Caki2 (cell line): ENCODE results near the gene RAB3IL1. TPM values are rescaled to one million over a fixed set of nuclear protein-coding genes. Genes with fewer than 3 reads are reported as not detected.

Experiments used
- DNase-seq: peaks from one replicate; pipeline ENCODE4 v3.0.0-alpha.2; 2015; ENCODE audit warnings: low read depth
- in situ Hi-C: cut with HindIII; loops from 2 replicates; pipeline ENCODE4 v1.10.0; 2016; ENCODE audit warnings: low sequenced_read_pairs, low pct_unique_long_range_greater_than_20kb, mixed read lengths
- total RNA-seq: library from RNA; depleted of rRNA; stranded (reverse); fragments of >200 nt; shearing (Covaris generic); gene quantifications from 2 replicates; pipeline ENCODE4 v1.2.3, GENCODE V29; 2014; ENCODE audit warnings: low replicate concordance

Gene RAB3IL1
- total RNA-seq, 1 experiment from 2014 or later: 9.6 TPM

DNA sequence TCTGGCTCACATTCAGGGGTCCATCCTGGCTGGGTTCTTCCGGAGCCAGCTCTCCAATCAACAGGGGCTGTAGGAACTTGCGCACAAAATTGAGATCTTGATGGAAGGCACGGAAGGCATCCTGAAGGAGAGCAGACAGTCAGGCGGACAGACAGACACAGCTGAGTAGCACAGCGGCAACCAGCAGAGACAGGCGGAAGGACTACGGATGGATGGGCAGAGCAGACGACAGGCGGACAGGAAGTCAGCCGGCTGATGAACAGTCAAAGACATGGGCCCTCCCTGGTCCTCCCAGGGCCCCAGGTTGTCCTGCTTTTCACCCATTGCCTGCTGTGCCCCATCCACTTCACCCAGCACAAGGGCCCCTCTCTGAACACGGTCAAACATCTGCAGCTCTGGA is 37.3 kb downstream of the RAB3IL1 start:
- DNase-seq: no peak
- in situ Hi-C loops: no loop called here

DNA sequence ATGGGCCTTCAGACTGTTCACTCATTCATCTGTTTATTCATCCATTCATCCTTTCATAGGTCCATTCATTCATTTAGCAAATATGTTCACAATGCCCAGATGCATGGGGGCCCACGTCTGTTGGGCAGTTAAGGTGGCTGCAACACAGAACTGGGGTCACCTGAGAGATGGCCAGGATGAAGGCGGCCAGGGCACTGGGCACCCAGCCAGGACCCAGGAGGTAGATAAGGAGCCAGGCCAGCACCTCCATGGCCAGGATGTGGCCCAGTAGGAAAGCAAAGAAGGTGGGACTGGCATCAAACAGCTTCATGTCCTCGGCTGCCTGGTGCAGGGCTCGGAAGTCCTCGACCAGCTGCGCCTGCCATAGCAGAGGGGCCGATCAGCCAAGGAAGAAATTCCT is 38.2 kb downstream of the RAB3IL1 start:
- in situ Hi-C loops: no loop called here
- DNase-seq: no peak

DNA sequence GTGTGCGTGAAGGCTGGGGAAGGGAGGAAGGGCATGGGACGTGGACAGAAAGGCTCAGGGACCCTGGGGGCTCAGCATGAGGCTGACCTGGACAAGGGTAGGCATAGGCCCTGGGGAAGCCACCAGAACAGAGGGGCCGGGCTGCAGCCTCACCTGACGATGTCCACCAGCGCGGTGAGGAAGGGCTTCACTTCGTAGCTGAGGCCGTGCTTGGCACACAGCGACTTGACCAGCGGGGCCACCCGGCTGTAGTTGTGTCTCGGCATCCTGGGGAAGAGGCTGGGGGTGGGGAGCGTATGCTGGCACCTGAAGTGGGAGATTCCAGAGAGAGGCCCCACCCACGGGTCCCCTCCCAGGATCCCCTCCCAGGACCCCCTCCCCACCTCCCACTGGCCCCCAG is 41.7 kb downstream of the RAB3IL1 start:
- no peak for DNase-seq
- in situ Hi-C loops: no loop called here

DNA sequence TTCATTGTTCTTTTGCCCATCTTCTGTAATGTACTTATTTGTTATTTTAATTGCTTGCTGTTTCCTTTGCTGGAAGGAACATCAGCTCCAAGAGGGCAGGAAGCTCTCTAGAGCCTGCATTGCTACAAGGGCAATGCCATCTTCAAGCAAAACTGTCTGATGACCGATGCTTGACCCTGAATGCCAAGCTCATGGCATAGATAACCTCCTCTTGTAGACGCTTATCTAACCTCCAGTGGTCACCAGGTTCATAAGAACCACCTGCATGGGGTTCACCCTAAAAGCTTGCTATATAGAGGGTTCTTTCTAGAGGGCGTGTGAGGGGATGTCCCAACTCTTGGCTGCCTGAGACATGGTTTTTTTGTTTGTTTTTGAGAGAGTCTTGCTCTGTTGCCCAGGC is 42.5 kb downstream of the RAB3IL1 start:
- in situ Hi-C loops: no loop called here
- no peak for DNase-seq

DNA sequence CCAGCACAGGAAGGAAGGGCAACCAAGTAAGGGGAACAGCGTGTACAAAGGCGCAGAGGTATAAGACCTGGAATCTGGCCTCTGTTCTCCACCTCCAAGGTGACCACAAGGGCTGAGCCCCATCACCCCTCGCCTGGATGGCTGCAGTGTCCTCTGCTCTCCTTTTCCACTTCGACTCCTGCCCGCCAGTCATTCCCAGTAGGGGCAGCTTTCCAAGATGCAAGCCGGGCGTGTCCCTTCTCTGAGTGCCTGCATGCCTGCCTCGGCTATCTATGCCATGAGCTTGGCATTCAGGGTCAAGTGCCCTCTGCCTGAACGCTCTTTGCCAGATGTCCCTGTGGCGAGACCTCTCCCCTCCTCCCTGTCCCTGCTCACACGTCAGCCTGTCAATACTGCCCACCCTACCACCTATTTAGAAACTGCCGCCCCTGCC is 43.0 kb downstream of the RAB3IL1 start:
- DNase-seq: no peak
- in situ Hi-C loops: no loop called here

DNA sequence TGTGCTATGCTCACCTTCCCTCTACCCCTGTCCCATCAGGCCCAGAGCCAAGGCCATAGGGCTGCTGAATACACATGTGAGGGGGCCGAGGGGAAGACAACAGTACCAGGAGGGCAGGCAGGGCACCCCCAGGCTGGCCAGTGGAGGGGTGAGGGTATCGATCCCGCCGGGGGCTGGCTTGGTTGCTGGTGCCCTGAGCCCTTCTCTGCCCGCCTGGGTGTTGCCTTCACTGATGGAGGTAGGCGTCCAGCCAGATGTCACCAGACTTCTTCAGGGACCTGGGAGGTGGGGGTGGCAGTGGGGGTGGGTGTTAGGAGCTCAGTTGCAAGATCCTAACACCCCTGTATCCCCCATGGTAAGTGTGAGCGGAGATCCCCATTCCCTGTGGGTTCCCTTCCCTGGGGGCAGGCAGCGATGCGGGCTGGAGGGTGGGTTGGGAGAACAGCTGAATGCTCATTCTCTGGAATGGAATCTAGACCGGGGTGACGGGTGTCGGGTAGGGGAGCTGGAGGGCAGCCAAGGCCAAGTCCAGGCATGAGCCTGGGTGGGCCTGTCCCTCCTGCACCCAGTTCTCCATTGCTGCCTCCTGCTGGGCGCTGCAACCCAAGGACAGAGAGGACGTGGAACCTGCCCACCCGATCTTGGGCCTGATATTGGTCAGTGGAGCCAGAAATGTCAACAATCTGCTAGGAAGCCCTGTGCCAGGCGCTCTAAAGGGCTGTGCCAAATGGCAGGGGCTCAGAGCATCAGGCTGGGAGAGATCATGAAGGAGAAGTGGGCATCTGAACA is 43.6 kb downstream of the RAB3IL1 start:
- DNase-seq: no peak
- in situ Hi-C loops: no loop called here

DNA sequence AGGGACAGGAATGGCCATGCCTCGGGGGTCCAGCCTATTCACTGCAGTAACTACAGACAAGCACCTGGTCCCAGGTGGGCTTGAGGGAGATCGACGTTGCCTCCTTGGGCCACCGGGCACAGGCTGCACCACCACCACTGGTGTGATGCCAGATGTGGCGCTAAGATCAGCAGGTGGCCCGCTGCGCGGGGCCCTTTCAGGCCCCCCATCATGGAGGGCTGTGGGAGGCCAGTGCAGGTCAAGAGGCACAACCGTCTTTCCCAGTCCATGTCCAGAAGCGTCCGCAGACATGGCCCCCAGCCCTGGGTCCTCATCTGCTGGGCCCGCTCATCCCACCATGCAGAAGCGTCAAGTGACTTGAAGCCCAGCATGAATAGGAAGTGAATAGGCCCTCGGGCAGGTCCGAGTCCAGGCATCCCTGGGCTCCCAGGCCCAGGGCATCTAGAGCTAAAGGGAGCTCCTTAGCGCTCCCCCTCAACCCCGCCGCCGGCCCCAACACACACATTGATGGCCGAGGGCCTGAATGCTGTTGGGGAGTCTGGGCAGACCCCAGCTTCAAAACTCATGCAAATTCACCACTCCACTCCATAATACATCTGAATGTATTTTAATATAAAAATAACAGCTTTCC is 44.3 kb downstream of the RAB3IL1 start:
- no peak for DNase-seq
- in situ Hi-C loops: no loop called here

DNA sequence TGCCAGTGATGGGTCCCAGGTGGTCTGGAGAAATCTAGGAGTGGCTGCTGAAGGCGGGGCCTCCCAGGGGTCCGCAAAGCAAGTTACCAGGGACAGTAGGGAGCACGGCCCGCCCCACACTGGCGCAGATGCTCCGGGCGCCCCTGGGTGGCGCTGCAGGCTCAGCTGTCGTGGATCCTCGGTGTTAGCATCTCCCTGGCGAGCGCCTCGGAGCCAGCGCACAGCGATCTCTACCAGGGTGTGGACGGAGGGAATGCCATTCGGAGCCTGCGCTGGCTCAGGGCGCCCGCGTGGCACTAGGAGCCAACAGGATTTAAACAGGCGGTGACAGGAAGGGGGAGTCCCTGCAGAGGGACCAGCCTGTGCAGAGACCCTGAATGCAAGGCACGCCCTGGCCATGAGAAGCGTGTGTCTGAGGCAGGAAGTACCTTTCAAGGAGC is 46.2 kb downstream of the RAB3IL1 start:
- in situ Hi-C loops: no loop called here
- DNase-seq: no peak

DNA sequence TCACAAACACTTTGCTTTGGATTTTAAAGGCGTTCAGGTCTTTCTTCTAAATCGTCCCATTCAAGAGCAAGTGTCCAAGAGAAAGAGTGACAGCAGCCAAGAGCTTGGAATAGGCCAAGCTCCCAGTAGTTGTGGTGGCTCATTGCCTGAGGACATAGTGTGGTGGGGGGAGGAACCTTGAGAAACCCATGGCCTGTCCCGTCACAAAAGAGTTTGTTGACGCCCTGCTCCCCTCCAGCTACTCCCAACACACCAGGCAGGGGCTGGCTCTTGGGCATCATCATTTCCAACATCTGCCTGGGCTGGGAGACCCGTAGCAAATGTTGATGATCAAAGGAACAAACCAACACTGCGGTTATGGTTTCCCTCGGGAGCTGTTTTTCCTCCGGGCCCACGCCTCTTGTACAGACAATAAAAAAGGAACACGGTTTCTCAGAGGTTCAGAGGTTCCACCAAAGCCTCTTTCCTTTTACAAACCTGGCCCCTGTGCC is 46.8 kb downstream of the RAB3IL1 start:
- DNase-seq: no peak
- in situ Hi-C loops: no loop called here

DNA sequence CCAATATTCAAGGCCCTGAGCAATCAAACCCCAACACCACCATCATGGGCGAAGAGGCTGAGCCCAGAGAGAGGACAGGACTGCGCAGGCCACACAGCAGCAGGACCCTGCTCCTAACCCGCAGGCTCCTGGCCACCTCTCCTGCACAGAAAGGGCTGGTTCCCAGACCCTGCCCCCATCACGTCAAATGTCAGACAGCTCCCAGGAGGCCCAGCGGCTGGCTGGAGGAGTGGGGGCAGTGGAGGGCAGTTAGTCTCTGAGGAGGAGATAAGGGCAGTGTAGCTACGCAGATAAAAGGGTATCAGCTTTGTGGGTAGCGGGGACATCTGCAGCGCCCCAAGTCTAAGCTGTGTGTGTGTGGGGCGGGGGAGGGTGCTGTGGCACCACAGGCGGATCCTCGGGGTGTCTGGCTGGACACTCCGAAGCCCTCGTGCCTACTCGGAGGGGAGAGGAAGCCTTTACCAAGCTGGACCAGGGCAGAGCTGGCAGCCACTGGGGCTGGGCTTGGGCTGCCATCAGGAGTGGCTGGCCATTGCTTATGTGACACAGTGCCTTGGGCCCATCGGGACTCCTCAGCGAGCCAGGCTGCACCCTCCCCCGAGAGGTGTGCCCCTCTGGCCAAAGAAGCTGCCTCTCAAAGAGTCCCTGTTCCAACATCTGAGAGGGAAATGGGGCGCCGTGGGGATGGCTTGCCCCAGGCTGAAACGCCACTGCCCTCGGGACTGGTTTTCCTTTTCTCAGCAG is 47.5 kb downstream of the RAB3IL1 start:
- no peak for DNase-seq
- in situ Hi-C loops: no loop called here

DNA sequence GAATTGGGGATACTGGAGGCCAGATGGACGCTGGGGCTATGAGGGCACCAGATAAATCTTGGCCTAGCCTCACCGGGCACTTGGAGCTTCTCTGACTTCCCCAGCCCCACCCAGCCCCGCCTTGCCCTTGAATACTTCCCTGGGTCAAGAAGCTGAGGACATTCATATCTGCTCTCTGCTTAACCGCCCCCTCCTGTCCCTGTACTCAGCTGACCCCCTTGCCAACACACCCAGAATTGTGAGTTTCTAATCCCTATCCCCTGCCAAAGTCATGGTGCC is 48.0 kb downstream of the RAB3IL1 start:
- DNase-seq: no peak
- in situ Hi-C loops: no loop called here

DNA sequence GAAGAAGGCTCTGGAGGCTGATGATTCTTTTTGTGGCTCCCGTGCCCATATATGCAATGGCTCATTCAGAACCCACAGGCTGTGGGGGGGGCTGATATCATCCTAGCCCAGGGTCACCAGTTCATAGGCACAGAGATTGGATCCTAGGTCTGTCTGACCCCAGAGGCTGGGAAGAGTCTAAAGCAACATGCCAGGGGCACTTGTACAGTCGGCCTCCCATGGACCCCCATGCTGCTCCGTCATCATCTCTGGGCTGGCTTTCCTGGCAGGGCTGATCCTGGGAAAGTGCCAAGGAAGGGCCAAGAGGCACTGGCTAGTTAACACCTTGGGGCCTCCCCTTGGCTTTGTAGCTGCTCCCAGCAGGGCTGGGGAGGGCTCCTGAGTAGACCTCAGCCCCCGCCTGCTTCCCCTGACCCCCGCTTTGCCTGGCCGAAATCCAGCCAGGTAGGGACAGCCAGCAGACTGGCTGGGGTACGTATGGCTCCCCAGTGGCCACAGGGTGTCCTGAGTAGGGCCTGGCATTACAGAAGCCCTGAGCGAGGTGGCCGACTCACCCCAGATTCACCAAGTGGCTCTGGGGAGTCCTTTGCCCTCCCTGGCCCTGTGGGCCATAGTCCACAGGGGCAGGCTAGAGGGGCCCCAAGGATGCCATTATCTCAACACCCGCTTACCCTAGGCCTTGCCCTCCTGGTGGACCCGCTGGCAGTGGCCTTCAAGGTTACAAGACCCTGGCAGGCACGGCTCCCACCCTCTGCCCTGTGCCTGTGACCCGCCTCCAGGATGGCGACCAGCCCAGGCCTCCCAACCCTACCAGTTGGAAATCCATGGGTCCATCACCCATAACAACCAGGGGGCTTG is 48.6 kb downstream of the RAB3IL1 start:
- in situ Hi-C loops: no loop called here
- no peak for DNase-seq

DNA sequence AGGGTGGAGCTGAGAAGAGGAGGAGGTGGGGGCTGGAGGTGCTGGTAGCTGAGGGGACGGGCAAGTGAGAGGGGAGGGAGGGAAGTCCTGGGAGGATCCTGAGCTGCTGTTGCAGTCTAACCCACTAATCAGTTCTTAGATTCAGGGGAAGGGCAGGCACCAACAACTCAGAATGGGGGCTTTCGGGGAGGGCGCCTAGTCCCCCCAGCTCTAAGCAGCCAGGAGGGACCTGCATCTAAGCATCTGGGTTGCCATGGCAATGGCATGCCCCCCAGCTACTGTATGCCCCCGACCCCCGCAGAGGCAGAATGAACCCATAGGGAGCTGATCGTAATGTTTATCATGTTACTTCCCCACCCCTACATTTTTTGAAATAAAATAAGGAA is 50.4 kb downstream of the RAB3IL1 start:
- no peak for DNase-seq
- in situ Hi-C loops: no loop called here

DNA sequence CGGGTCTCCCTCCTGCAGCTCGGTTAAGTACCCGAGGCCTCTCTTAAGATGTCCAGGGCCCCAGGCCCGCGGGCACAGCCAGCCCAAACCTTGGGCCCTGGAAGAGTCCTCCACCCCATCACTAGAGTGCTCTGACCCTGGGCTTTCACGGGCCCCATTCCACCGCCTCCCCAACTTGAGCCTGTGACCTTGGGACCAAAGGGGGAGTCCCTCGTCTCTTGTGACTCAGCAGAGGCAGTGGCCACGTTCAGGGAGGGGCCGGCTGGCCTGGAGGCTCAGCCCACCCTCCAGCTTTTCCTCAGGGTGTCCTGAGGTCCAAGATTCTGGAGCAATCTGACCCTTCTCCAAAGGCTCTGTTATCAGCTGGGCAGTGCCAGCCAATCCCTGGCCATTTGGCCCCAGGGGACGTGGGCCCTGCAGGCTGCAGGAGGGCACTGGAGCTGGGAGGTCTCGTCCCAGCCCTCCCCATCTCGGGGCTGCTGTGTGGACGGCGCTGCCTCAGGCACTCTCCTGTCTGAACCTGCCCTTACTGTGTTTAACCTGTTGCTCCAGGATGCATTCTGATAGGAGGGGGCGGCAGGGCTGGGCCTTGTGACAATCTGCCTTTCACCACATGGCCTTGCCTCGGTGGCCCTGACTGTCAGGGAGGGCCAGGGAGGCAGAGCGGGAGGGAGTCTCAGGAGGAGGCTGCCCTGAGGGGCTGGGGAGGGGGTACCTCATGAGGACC is 51.0 kb downstream of the RAB3IL1 start:
- no peak for DNase-seq
- in situ Hi-C loops: no loop called here

DNA sequence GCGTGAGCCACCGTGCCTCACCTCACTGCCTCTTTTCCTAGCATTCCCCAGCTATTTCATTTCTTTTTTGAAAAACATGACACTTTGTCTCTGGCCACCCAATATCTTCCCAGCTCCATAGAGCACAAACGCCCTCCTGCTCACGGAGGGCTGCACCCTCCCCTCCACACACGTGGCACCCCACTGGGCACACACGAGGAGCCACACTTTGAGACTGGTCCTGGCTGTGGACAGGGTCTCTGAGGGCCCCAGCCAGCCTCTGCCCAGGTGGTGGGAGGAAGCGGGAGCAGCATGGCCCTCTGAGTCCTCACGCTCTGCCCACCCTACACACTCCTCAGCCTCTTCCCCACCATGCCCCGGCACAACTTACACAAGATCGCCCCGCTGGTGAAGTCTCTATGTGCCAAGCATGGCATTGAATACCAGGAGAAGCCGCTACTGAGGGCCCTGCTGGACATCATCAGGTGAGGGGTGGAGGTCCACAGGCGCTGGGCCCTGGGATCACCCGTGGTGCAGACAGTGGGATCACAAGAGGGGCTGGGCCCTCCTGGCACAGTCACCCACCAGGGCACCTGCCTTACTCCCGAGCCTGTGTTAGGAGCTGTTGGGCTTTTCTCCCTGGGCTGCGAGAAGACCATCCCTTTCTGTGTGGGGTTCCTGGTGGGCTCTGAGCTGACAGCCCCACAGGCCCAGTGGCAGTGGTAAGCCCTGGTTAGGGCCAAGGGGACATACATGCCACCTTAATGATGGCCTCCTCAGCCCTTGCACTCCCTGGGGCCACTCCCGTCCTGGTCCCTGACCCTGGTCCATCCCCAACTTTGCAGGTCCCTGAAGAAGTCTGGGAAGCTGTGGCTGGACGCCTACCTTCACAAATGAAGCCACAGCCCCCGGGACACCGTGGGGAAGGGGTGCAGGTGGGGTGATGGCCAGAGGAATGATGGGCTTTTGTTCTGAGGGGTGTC is 52.3 kb downstream of the RAB3IL1 start:
- DNase-seq: no peak
- in situ Hi-C loops: no loop called here

DNA sequence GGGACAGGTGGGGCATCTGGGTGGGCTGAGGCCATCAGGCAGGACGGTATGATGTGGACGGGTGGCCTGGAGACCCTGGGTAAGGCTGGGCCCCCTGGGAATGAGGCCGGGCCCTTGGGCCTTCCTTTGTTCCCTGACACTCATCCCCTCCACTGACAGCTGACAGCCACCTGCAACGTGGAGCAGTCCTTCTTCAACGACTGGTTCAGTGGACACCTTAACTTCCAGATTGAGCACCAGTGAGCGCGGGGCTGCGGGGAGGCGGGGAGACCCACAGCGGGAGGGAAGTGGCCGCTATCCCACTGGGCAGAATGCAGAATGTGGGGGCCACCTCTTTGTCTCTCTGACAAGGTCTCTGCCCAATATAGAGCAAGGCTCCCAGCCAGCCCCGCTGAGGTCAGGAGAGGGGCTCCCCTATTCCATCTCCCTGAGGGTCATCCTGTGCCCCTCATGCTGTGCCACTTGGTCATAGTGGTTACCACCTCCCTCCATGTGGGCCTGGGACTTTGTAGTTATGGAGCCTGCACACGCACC is 53.8 kb downstream of the RAB3IL1 start:
- DNase-seq: no peak
- in situ Hi-C loops: no loop called here
